Measurements from ENCODE around the gene AKAP13.

- TF ChIP-seq CTCF (IDR thresholded peaks at IDR 0.05; ENCODE audit: low read depth, low read length) (no peak), EZH2phosphoT487 (IDR thresholded peaks at IDR 0.05; ENCODE audit: low read depth) (no peak)
Measured at GRCh38 chr15:85414037-85414436, 33.6 kb downstream of the AKAP13 start.

All from OCI-LY3 (cell line).